PC-3 (cell line): ENCODE results near the gene PIGU.

Source experiments
- EZH2 ChIP-seq: fragments of 300-600 bp; sonication (generic); IDR thresholded peaks from one replicate; pipeline ENCODE4 v1.6.1; 2017; ENCODE audit warnings: antibody characterized with exemption, mild to moderate bottlenecking, low read length; ENCODE audit not compliant: unreplicated experiment
- EZH2phosphoT487 ChIP-seq: fragments of 300-600 bp; sonication (generic); IDR thresholded peaks from 2 replicates; pipeline ENCODE4 v1.6.1; 2018; ENCODE audit warnings: mild to moderate bottlenecking, antibody characterized with exemption, low read length, borderline replicate concordance

DNA sequence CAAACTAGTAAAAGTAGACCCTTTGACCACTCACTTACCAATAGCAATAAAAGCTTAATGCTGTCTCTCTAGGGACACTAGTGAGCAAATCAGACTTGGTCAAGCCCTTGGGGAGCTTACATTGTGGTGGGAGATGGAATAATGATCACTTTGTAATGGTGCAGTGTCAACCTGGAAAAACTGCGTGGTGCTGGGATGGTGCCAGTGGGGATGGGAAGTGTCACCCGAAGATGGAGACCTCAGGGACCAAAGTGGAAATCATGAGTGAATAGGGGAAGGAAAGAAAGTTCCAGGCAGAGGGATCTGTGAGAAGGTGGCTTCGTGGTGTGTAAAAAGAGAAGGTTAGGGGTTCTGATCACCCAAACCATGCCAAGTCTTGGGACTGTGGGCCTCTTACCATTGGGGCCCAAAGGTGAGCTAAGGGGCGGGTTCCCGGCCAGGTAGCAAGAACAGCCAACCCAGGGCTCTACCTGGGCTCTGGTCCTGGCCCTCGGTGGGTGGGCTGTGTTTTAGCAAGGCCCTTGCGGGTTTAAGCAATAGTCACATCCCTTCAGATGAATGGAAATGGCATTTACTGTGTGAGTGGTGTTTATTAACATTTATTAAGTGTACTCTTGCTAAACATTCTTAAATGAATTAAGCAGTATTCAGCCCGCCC lies 145.2 kb downstream of the PIGU start:
- TF ChIP-seq EZH2 (no peak), EZH2phosphoT487 (no peak)
